ENCODE data around the gene TSHZ1.

TSHZ1 gene

GRCh38 chr18:75210274-75211001 lies at the start of gene TSHZ1:
TSHZ1 (plus strand) TSS chr18:75210797; CDS start chr18:75211877, 1,080 bp downstream.
- DNase-seq (ENCODE audit: low read depth): peak; percentile 91
- no peak for TF ChIP-seq CTCF (conservative IDR thresholded peaks at IDR 0.05; ENCODE audit: control insufficient read depth, insufficient read depth, low read depth, low read length)
- peak within 1 kb of the TSS; percentile 81 for H3K4me3 ChIP-seq (ENCODE audit: control insufficient read depth, low read depth, low read length)

GRCh38 chr18:75161256-75162028 lies 49.2 kb upstream of the TSHZ1 start:
- no peak overlapping the region for H3K4me3 ChIP-seq (ENCODE audit: control insufficient read depth, low read depth, low read length)
- no peak for TF ChIP-seq CTCF (conservative IDR thresholded peaks at IDR 0.05; ENCODE audit: control insufficient read depth, insufficient read depth, low read depth, low read length)
- DNase-seq (ENCODE audit: low read depth): no peak

GRCh38 chr18:75162467-75162866 lies 48.1 kb upstream of the TSHZ1 start:
- peak; percentile 69 for DNase-seq (ENCODE audit: low read depth)
- TF ChIP-seq CTCF (conservative IDR thresholded peaks at IDR 0.05; ENCODE audit: control insufficient read depth, insufficient read depth, low read depth, low read length): no peak
- H3K4me3 ChIP-seq (ENCODE audit: control insufficient read depth, low read depth, low read length): no peak overlapping the region

DNA sequence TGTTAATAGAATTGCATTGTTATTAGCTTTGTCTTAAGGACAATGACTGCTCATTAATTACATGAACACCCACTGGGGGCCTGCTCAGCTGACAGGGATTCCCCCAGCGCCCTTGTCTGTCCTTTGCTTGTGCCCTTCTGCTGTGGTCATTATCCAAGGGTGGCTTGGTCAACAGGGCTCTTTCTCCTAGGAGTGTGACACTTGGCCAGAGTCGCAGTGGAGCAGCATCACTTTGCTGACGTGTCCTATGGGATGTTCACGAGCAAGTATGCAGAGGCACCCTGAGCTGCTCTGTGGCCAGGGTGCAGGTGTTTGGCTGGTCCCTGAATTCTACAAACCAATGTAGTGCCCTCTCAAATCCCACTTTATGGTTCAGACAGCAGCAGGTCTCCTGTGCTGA lies 47.6 kb upstream of the TSHZ1 start:
- no peak for DNase-seq (ENCODE audit: low read depth)
- H3K4me3 ChIP-seq (ENCODE audit: control insufficient read depth, low read depth, low read length): no peak overlapping the region
- TF ChIP-seq CTCF (conservative IDR thresholded peaks at IDR 0.05; ENCODE audit: control insufficient read depth, insufficient read depth, low read depth, low read length): no peak

GRCh38 chr18:75163736-75164135 lies 46.9 kb upstream of the TSHZ1 start:
- H3K4me3 ChIP-seq (ENCODE audit: control insufficient read depth, low read depth, low read length): no peak overlapping the region
- no peak for TF ChIP-seq CTCF (conservative IDR thresholded peaks at IDR 0.05; ENCODE audit: control insufficient read depth, insufficient read depth, low read depth, low read length)
- no peak for DNase-seq (ENCODE audit: low read depth)

- DNase-seq (ENCODE audit: low read depth): no peak
- TF ChIP-seq CTCF (conservative IDR thresholded peaks at IDR 0.05; ENCODE audit: control insufficient read depth, insufficient read depth, low read depth, low read length): no peak
- H3K4me3 ChIP-seq (ENCODE audit: control insufficient read depth, low read depth, low read length): no peak overlapping the region
Observed at GRCh38 chr18:75164479-75164878, 46.1 kb upstream of the TSHZ1 start.

Data from fibroblast of mammary gland (primary cell).